IPS-NIHi7 (cell line): ENCODE data around the gene RNF123.

Experiments
- DNase-seq: peaks from one replicate; pipeline ENCODE4 v3.0.0; 2012; ENCODE audit warnings: mixed read lengths; ENCODE audit errors: extremely low spot score

The RNF123 gene

GRCh38 chr3:49750056-49750455 is 60.7 kb downstream of the RNF123 start:
- DNase-seq: no peak

GRCh38 chr3:49751501-49751900 is 62.1 kb downstream of the RNF123 start:
- no peak for DNase-seq

- no peak for DNase-seq
Observed at GRCh38 chr3:49754536-49754935, 65.2 kb downstream of the RNF123 start.

GRCh38 chr3:49756036-49756435 is 66.7 kb downstream of the RNF123 start:
- DNase-seq: no peak

GRCh38 chr3:49757197-49757596 is 67.8 kb downstream of the RNF123 start:
- no peak for DNase-seq

- DNase-seq: no peak
Observed at GRCh38 chr3:49759226-49759625, 69.9 kb downstream of the RNF123 start.

- DNase-seq: no peak
Observed at GRCh38 chr3:49761661-49762060, 72.3 kb downstream of the RNF123 start.

GRCh38 chr3:49763981-49764380 is 74.6 kb downstream of the RNF123 start:
- DNase-seq: no peak

GRCh38 chr3:49769286-49769915 is 80.0 kb downstream of the RNF123 start:
- no peak for DNase-seq

GRCh38 chr3:49769926-49770325 is 80.6 kb downstream of the RNF123 start:
- no peak for DNase-seq
